ENCODE results near the gene SH2B3. TPM values are rescaled to one million over a fixed set of nuclear protein-coding genes. Genes with fewer than 3 reads are reported as not detected.

SH2B3 gene
- total RNA-seq, 1 experiment from 2014 or later: 57.1 TPM

- no peak for DNase-seq (ENCODE audit: low read depth, low spot score)
- in situ Hi-C loops (cut with HindIII; ENCODE audit: low pct_unique_long_range_greater_than_20kb, low sequenced_read_pairs): no loop called here
Measured at GRCh38 chr12:111417290-111417689, 11.6 kb downstream of the SH2B3 start.

DNA sequence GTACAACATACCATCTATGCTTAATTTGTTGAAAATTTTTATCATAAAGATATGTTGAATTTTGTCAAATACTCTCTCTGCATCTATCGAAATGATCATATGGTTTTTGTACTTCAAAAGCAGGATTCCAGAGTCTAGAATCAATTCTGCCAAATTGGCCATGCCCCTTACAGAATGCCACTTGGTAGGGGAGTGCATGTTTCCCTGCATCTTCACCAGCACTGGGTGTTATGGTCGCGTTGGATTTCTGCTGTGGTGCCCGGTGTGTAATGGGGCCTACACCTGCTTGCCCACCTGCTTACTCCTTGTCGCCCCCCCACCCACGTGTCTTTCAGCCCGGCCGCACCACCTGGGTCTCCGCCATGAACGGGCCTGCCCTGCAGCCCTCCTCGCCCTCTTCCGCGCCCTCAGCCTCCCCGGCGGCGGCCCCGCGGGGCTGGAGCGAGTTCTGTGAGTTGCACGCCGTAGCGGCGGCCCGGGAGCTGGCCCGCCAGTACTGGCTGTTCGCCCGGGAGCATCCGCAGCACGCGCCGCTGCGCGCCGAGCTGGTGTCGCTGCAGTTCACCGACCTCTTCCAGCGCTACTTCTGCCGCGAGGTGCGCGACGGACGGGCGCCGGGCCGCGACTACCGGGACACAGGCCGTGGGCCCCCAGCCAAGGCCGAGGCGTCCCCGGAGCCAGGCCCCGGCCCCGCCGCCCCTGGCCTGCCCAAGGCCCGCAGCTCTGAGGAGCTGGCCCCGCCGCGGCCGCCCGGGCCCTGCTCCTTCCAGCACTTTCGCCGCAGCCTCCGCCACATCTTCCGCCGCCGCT is 12.3 kb downstream of the SH2B3 start:
- no peak for DNase-seq (ENCODE audit: low read depth, low spot score)
- in situ Hi-C loops (cut with HindIII; ENCODE audit: low pct_unique_long_range_greater_than_20kb, low sequenced_read_pairs): no loop called here

GRCh38 chr12:111418594-111418880 is 12.8 kb downstream of the SH2B3 start:
- in situ Hi-C loops (cut with HindIII; ENCODE audit: low pct_unique_long_range_greater_than_20kb, low sequenced_read_pairs): no loop called here
- DNase-seq (ENCODE audit: low read depth, low spot score): no peak

DNA sequence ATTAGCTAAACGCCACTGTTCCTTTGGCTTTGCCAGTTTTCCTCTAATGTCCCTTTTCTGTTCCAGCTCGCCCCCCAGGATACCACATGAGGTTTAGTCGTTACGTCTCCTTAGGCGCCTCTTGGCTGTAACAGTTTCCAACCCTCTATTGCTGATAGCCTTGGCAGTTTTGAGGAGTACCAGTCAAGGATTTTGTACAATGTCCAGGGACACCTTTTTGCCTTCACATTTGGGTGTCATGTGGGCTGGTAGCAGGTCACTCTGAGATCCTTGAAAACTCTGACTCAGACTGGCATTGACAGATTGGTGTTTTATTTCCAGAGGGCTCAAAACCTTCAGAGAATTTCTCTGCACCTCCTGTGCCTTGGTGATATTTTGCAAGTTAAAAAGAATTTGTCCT is 14.1 kb downstream of the SH2B3 start:
- DNase-seq (ENCODE audit: low read depth, low spot score): no peak
- in situ Hi-C loops (cut with HindIII; ENCODE audit: low pct_unique_long_range_greater_than_20kb, low sequenced_read_pairs): no loop called here

DNA sequence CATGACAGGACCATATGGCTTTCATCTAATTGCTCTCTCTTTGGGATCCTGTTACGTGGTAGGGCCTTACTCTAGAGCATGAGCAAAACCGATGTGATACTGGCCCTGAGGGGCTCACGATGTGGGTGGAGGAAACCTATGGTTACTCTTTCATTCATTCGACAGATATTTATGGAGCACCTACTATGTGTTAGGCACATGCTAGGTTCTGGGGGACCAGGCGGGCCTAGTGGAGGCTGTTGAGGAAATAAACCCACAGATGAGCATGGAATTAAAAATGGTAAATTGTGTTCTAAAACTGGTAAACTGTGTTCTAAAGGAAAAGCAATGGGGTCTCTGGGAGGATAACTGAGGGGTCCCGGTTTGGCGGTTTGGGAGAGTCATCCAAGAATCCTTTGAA is 14.8 kb downstream of the SH2B3 start:
- no peak for DNase-seq (ENCODE audit: low read depth, low spot score)
- in situ Hi-C loops (cut with HindIII; ENCODE audit: low pct_unique_long_range_greater_than_20kb, low sequenced_read_pairs): no loop called here

GRCh38 chr12:111424189-111424792 is 18.6 kb downstream of the SH2B3 start:
- in situ Hi-C loops (cut with HindIII; ENCODE audit: low pct_unique_long_range_greater_than_20kb, low sequenced_read_pairs): no loop called here
- no peak for DNase-seq (ENCODE audit: low read depth, low spot score)

GRCh38 chr12:111424793-111425251 is 19.1 kb downstream of the SH2B3 start:
- in situ Hi-C loops (cut with HindIII; ENCODE audit: low pct_unique_long_range_greater_than_20kb, low sequenced_read_pairs): no loop called here
- no peak for DNase-seq (ENCODE audit: low read depth, low spot score)

GRCh38 chr12:111425655-111426054 is 19.9 kb downstream of the SH2B3 start:
- no peak for DNase-seq (ENCODE audit: low read depth, low spot score)
- in situ Hi-C loops (cut with HindIII; ENCODE audit: low pct_unique_long_range_greater_than_20kb, low sequenced_read_pairs): no loop called here

DNA sequence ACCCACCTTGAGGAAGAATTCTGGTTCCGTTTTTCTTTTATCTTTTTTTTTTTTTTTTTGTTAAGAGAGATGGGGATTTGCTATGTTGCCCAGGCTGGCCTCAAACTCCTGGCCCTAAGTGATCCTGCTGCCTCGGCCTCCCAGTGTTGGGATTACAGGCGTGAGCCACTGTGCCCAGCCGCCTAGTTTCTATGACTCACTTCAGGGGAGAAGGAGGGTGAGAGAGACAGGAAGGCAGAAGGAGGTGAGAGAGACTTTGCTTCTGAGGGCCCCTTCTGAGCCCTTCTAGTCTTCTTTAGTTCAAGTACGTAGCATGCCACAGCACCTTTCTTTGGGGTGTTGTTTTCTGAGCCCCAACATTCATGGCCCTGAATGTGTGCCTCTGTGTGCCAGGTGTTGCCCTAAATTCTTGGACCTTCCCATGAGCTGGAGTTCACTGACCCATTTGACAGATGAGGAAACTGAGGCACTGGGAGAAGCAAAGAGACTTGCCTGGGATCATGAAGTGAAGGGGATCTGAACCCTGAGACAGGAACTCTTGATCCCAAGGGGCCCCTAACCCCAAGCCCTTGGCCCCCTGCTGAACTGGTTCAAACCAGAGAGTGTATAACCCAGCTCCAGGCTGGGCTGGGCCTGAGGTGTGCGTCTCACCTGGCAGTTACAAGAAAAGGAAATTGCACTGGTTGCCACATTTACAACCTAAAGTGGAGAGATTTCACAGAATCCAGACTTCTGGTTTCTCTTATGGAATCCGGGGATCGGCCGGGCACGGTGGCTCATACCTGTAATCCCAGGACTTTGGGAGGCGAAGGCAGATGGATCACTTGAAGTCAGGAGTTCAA is 20.8 kb downstream of the SH2B3 start:
- no peak for DNase-seq (ENCODE audit: low read depth, low spot score)
- in situ Hi-C loops (cut with HindIII; ENCODE audit: low pct_unique_long_range_greater_than_20kb, low sequenced_read_pairs): no loop called here

GRCh38 chr12:111427417-111428074 is 21.8 kb downstream of the SH2B3 start:
- DNase-seq (ENCODE audit: low read depth, low spot score): no peak
- in situ Hi-C loops (cut with HindIII; ENCODE audit: low pct_unique_long_range_greater_than_20kb, low sequenced_read_pairs): no loop called here

GRCh38 chr12:111428081-111428727 is 22.5 kb downstream of the SH2B3 start:
- in situ Hi-C loops (cut with HindIII; ENCODE audit: low pct_unique_long_range_greater_than_20kb, low sequenced_read_pairs): no loop called here
- no peak for DNase-seq (ENCODE audit: low read depth, low spot score)

- in situ Hi-C loops (cut with HindIII; ENCODE audit: low pct_unique_long_range_greater_than_20kb, low sequenced_read_pairs): no loop called here
- DNase-seq (ENCODE audit: low read depth, low spot score): no peak
Measured at GRCh38 chr12:111428728-111429175, 23.0 kb downstream of the SH2B3 start.

- no peak for DNase-seq (ENCODE audit: low read depth, low spot score)
- in situ Hi-C loops (cut with HindIII; ENCODE audit: low pct_unique_long_range_greater_than_20kb, low sequenced_read_pairs): no loop called here
Measured at GRCh38 chr12:111429828-111430432, 24.2 kb downstream of the SH2B3 start.

DNA sequence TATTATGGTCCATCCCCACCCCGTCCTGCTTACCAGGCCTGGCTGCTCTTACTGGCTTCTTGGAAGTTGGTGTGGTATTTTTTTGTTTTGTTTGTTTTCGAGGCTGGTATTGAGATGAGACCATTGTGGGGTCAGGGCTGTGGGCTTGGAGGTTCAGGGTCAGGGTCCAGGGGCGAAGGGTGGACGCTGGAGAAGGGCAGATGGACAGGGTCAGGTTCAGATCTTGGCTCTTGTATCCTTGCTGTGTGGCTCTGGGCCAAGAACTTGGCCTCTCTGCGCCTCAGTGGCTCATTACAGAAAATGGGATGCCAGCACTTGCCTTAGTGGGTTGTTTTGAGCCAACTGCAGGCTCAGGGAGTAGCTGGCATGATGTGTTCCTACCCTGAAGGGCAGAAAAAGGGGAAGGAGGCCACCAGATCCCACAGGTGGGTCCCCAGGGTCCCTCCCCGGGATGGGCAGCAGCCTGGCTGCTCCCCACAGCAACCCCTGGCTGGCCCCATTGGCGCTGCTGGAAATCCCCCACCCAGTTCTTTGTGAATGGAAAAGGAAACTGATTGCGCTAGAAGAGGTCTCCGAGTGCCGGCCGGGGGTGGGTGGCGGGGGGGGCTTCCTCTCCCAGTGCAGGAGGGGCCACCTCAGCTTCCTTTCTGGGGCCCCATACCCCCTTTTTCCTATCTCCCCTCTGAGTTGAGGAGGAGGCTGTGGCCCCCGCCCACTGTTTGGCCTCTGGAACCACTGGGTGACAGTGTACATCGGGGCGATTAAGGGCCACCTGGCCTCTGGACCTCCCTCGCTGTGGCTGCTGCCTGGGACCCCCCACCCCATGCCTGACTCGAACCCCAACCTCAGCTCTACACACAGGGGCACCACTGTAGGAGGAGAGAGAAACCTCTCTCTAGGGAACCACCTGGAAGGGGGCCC is 25.0 kb downstream of the SH2B3 start:
- no peak for DNase-seq (ENCODE audit: low read depth, low spot score)
- in situ Hi-C loops (cut with HindIII; ENCODE audit: low pct_unique_long_range_greater_than_20kb, low sequenced_read_pairs): no loop called here

DNA sequence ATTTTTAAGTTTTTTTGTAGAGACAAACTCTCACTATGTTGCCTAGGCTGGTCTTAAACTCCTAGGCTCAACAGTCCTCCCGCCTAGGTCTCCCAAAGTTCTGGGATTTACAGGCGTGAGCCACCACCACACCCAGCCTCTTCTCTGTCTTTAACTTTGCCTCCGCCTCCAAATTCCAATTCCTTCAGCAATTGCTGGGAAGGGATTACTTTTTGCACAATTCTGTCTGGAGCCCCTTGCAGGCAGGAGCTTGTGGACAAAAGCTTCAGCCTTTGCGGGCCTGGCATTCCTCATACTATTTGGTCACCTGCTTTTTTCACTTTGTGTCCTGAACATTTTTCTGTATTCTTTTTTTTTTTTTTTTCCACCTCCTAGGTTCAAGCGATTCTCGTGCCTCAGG is 26.0 kb downstream of the SH2B3 start:
- DNase-seq (ENCODE audit: low read depth, low spot score): no peak
- in situ Hi-C loops (cut with HindIII; ENCODE audit: low pct_unique_long_range_greater_than_20kb, low sequenced_read_pairs): no loop called here

DNA sequence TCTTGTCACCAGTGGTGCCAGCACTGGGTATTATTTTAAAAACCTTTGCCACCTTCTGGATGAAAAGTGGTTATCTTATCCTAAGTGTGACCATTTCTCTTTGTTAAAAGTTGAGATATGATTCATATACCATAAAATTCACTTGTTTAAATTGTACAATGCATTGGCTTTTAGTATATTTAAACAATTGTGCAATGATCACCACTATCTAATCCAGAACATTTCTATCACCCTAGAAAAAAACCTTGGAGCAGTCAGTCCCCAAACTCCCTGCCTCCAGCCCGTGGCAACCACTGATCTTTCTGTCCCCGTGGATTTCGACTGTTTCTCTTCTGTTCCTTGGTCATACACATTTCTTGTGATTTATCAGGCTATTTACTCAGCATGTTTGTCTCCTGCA is 28.3 kb downstream of the SH2B3 start:
- no peak for DNase-seq (ENCODE audit: low read depth, low spot score)
- in situ Hi-C loops (cut with HindIII; ENCODE audit: low pct_unique_long_range_greater_than_20kb, low sequenced_read_pairs): no loop called here

All from SK-MEL-5 (cell line).